Mesendoderm (in vitro differentiated cells): Measurements from ENCODE around the gene RELB.

Source experiments
- DNase-seq: peaks from one replicate; pipeline ENCODE4 v3.0.0; 2013
- H2AK5ac ChIP-seq: 2 replicates; pipeline ENCODE4 v1.6.1; 2013; ENCODE audit warnings: low read length, inconsistent platforms
- H2BK120ac ChIP-seq: 2 replicates; pipeline ENCODE4 v1.6.1; 2013; ENCODE audit warnings: low read depth, mild to moderate bottlenecking, low read length, moderate library complexity, mixed read lengths
- H2BK15ac ChIP-seq: replicated peaks from 2 replicates; pipeline ENCODE4 v1.6.1; 2013; ENCODE audit warnings: low read depth, mild to moderate bottlenecking, moderate library complexity
- H2BK5ac ChIP-seq: 2 replicates; pipeline ENCODE4 v1.6.1; 2013; ENCODE audit warnings: low read length, inconsistent platforms
- H3K18ac ChIP-seq: 2 replicates; pipeline ENCODE4 v1.6.1; 2013; ENCODE audit warnings: mild to moderate bottlenecking, low read length, mixed read lengths
- H3K23ac ChIP-seq: one replicate; pipeline ENCODE4 v1.6.1; 2013; ENCODE audit warnings: low read length
- H3K27ac ChIP-seq: 2 replicates; pipeline ENCODE4 v1.5.1; 2013; ENCODE audit warnings: low read depth, mild to moderate bottlenecking, inconsistent platforms, low read length, moderate library complexity
- H3K27me3 ChIP-seq: 2 replicates; pipeline ENCODE4 v1.6.1; 2013; ENCODE audit warnings: low read length, control low read depth, mild to moderate bottlenecking, inconsistent platforms; ENCODE audit not compliant: insufficient read depth, poor library complexity
- H3K36me3 ChIP-seq: 2 replicates; pipeline ENCODE4 v1.6.1; 2013; ENCODE audit warnings: low read length, inconsistent platforms; ENCODE audit not compliant: control insufficient read depth, insufficient read depth
- H3K4ac ChIP-seq: one replicate; pipeline ENCODE4 v1.6.1; 2013; ENCODE audit warnings: low read depth, mild to moderate bottlenecking, low read length, moderate library complexity
- H3K4me1 ChIP-seq: 2 replicates; pipeline ENCODE4 v1.6.1; 2013; ENCODE audit warnings: low read depth, low read length, inconsistent platforms; ENCODE audit not compliant: control insufficient read depth
- H3K4me2 ChIP-seq: 2 replicates; pipeline ENCODE4 v1.6.1; 2013; ENCODE audit warnings: low read length
- H3K4me3 ChIP-seq: 2 replicates; pipeline ENCODE4 v1.5.1; 2013; ENCODE audit warnings: mild to moderate bottlenecking, low read length
- H3K56ac ChIP-seq: one replicate; pipeline ENCODE4 v1.6.1; 2013; ENCODE audit warnings: low read length
- H3K79me1 ChIP-seq: 2 replicates; pipeline ENCODE4 v1.6.1; 2013; ENCODE audit warnings: low read length, inconsistent platforms
- H3K79me2 ChIP-seq: 2 replicates; pipeline ENCODE4 v1.6.1; 2013; ENCODE audit warnings: mild to moderate bottlenecking, low read length; ENCODE audit not compliant: control insufficient read depth, insufficient read depth
- H3K9ac ChIP-seq: 2 replicates; pipeline ENCODE4 v1.6.1; 2013; ENCODE audit warnings: low read length, inconsistent platforms
- H4K5ac ChIP-seq: one replicate; pipeline ENCODE4 v1.6.1; 2013; ENCODE audit warnings: low read length
- H4K8ac ChIP-seq: one replicate; pipeline ENCODE4 v1.6.1; 2013; ENCODE audit warnings: low read depth, mild to moderate bottlenecking, control low read depth, low read length, moderate library complexity
- WGBS: extraction: QIAGEN DNeasy Blood & Tissue Kit; methylation state at CpG from one replicate; pipeline ENCODE4 v1.1.7; 2013; ENCODE audit warnings: low lambda C conversion rate, missing lambda C conversion rate; ENCODE audit not compliant: insufficient coverage; ENCODE audit errors: extremely low coverage; 5-methylcytosine and 5-hydroxymethylcytosine counted together

The RELB gene

DNA sequence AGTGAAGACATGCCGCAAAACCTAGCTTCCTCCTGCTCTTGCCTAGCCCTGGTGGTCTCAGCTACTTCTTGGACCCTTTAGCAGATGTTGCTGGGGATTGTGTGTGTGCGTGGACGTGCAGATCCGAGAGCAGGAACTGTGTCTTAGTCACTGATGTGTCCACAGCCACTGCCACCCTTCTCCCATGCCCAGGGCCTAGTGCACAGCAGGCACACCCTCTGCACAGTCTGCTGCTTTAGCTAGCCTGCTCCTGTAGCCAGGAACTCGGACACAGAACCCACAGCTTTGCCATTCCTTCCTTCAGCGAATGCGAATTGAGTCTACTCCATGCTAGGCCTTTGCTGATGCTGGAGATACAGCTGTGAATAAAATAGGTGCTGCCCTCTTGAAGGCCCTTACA is 43.7 kb upstream of the RELB start:
- Histone ChIP-seq H3K56ac (no peak overlapping the region), H3K4me3 (no peak overlapping the region), H3K4ac (no peak overlapping the region), H2AK5ac (no peak overlapping the region), H2BK5ac (no peak overlapping the region), H3K36me3 (peaks cover 1% of the 10 kb centered on the region), H3K4me1 (no peaks in the 10 kb centered on the region), H2BK120ac (no peak overlapping the region), H3K18ac (no peak overlapping the region), H3K9ac (no peak overlapping the region), H4K8ac (no peak overlapping the region), H2BK15ac (no peak overlapping the region), H3K79me2 (peaks cover 49% of the 10 kb centered on the region), H3K79me1 (peaks cover 43% of the 10 kb centered on the region), H3K4me2 (no peak overlapping the region), H4K5ac (no peak overlapping the region), H3K27me3 (no peaks in the 10 kb centered on the region), H3K27ac (no peak overlapping the region), H3K23ac (no peak overlapping the region)
- no peak for DNase-seq
- no CpG with 5 or more reads among the region's 7 CpGs for WGBS

GRCh38 chr19:44958090-44958489 is 43.2 kb upstream of the RELB start:
- Histone ChIP-seq H3K79me1 (peaks cover 43% of the 10 kb centered on the region), H3K23ac (no peak overlapping the region), H3K9ac (no peak overlapping the region), H2BK120ac (no peak overlapping the region), H2AK5ac (no peak overlapping the region), H3K4ac (no peak overlapping the region), H3K18ac (no peak overlapping the region), H3K27me3 (no peaks in the 10 kb centered on the region), H3K4me1 (no peaks in the 10 kb centered on the region), H3K4me3 (no peak overlapping the region), H3K56ac (no peak overlapping the region), H3K27ac (no peak overlapping the region), H3K36me3 (peaks cover 1% of the 10 kb centered on the region), H3K79me2 (peaks cover 49% of the 10 kb centered on the region), H3K4me2 (no peak overlapping the region), H2BK15ac (no peak overlapping the region), H4K8ac (no peak overlapping the region), H4K5ac (no peak overlapping the region), H2BK5ac (no peak overlapping the region)
- DNase-seq = no peak
- no CpG with 5 or more reads among the region's 9 CpGs for WGBS

DNA sequence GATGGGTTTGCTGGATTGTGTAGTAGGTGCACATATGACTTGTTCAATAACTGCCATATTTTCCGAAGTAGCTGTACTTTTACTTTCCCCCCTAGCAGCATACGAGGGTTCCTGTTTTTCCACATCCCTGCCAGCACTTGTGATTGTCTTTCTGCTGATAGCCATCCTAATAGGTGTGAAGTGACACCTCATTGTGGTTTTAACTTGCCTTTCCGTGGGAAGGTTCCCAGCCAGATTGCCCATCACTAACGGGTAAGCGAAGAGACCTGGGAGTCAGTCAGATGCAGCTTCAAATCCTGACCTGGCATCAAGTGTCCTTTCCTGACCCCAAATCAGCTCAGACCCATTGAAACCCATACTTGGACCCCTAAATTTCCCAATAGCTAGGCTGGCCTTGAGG is 41.6 kb upstream of the RELB start:
- H4K5ac ChIP-seq = no peak overlapping the region
- H2BK15ac ChIP-seq = no peak overlapping the region
- no peak overlapping the region for H2BK5ac ChIP-seq
- H3K79me1 ChIP-seq = peaks cover 43% of the 10 kb centered on the region
- H3K27ac ChIP-seq = no peak overlapping the region
- no peak overlapping the region for H3K4me3 ChIP-seq
- peaks cover 1% of the 10 kb centered on the region for H3K36me3 ChIP-seq
- H3K18ac ChIP-seq = no peak overlapping the region
- no peaks in the 10 kb centered on the region for H3K27me3 ChIP-seq
- H3K56ac ChIP-seq = no peak overlapping the region
- H2AK5ac ChIP-seq = no peak overlapping the region
- no peak overlapping the region for H3K9ac ChIP-seq
- peaks cover 49% of the 10 kb centered on the region for H3K79me2 ChIP-seq
- no peak overlapping the region for H3K4ac ChIP-seq
- H3K4me2 ChIP-seq = no peak overlapping the region
- H4K8ac ChIP-seq = no peak overlapping the region
- no peak overlapping the region for H3K23ac ChIP-seq
- H3K4me1 ChIP-seq = no peaks in the 10 kb centered on the region
- DNase-seq = peak; percentile 52
- no CpG with 5 or more reads among the region's 5 CpGs for WGBS
- H2BK120ac ChIP-seq = no peak overlapping the region

DNA sequence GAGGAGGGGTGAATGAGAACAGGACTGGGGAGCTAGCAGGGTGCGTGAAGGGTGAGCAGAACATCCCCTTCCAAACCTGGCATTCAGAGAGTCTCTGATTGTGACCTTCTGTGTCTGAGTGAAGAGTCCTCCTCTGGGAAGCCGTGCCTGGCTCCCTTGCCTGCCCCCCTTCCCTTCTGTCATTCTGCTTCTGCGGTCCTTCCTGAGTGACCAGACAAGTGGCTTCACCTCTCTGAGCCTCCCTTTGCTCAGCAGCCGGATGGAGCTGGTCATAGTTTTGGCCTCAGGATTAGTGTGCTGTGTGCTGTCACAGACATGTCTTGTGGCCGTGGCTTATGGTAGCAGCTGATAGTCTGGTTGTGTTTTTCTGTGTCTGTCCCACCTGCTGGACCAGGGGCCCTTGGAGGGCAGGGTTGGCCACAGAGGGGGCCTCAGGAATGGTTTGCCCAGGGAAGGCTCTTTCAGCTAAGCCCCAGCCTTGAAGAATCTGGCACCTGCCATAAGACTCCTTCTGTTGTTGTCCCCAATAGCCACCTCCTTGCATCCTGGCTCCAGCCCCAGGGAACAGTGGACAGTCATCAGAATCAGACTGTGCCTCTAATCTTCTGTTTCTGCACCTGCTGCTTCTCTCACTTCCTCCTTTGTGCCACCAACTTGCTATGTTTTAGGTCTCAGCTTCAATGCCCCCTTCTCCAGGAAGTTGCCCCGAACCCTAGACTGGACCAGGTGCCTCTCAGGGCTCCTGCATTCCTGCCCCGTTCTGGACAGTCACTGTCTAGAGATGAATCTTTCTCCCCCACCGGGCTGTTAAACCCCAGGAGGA is 40.1 kb upstream of the RELB start:
- Histone ChIP-seq H3K4ac (no peak overlapping the region), H4K8ac (no peak overlapping the region), H2AK5ac (no peak overlapping the region), H3K27ac (no peak overlapping the region), H3K79me2 (peaks cover 40% of the 10 kb centered on the region), H3K9ac (no peak overlapping the region), H3K4me2 (no peak overlapping the region), H2BK120ac (no peak overlapping the region), H3K36me3 (peaks cover 1% of the 10 kb centered on the region), H3K23ac (no peak overlapping the region), H2BK5ac (no peak overlapping the region), H3K4me3 (no peak overlapping the region), H4K5ac (no peak overlapping the region), H3K27me3 (no peaks in the 10 kb centered on the region), H3K4me1 (no peaks in the 10 kb centered on the region), H3K56ac (no peak overlapping the region), H3K79me1 (peaks cover 38% of the 10 kb centered on the region), H3K18ac (no peak overlapping the region), H2BK15ac (no peak overlapping the region)
- WGBS = no CpG with 5 or more reads among the region's 8 CpGs
- DNase-seq = no peak

- Histone ChIP-seq H3K4me1 (no peaks in the 10 kb centered on the region), H3K4me3 (no peak overlapping the region), H3K18ac (no peak overlapping the region), H4K5ac (no peak overlapping the region), H3K27me3 (no peaks in the 10 kb centered on the region), H3K36me3 (peaks cover 1% of the 10 kb centered on the region), H2BK5ac (no peak overlapping the region), H3K4ac (no peak overlapping the region), H3K4me2 (no peak overlapping the region), H2BK120ac (no peak overlapping the region), H4K8ac (no peak overlapping the region), H3K56ac (no peak overlapping the region), H2BK15ac (no peak overlapping the region), H3K79me2 (peaks cover 33% of the 10 kb centered on the region), H3K23ac (no peak overlapping the region), H3K79me1 (peaks cover 31% of the 10 kb centered on the region), H2AK5ac (no peak overlapping the region), H3K27ac (no peak overlapping the region), H3K9ac (no peak overlapping the region)
- no CpG with 5 or more reads among the region's 8 CpGs for WGBS
- DNase-seq = no peak
Measured at GRCh38 chr19:44961821-44962220, 39.4 kb upstream of the RELB start.

DNA sequence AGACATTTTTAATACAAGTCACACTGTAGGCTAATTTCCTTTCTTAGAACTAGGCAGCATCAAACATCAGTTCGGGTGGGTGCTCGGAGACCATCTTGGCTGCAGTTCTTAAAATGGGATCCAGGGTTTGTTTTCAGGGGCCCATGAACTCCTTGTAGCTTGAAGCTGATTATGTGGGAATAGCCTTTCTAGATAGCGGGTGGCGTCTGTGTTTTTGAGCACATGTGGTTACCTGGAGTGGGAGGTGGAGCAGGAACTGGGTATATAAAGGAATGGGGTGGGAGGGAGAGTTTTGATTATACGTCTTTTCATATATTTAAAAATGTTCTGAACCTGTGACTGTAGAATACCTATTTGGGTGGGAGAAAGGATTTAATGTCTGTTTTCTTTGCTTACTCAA is 33.1 kb upstream of the RELB start:
- Histone ChIP-seq H3K79me2 (no peaks in the 10 kb centered on the region), H3K23ac (no peak overlapping the region), H3K79me1 (no peaks in the 10 kb centered on the region), H4K8ac (no peak overlapping the region), H3K4me3 (no peak overlapping the region), H3K56ac (no peak overlapping the region), H2AK5ac (no peak overlapping the region), H3K4ac (no peak overlapping the region), H4K5ac (no peak overlapping the region), H2BK15ac (no peak overlapping the region), H3K36me3 (no peaks in the 10 kb centered on the region), H2BK5ac (no peak overlapping the region), H3K9ac (no peak overlapping the region), H3K27me3 (no peaks in the 10 kb centered on the region), H3K18ac (no peak overlapping the region), H2BK120ac (no peak overlapping the region), H3K27ac (no peak overlapping the region), H3K4me1 (no peaks in the 10 kb centered on the region), H3K4me2 (no peak overlapping the region)
- no CpG with 5 or more reads among the region's 5 CpGs for WGBS
- DNase-seq = no peak
